ENCODE data around the gene TGM5. TPM values are rescaled to one million over a fixed set of nuclear protein-coding genes. Genes with fewer than 3 reads are reported as not detected.

TGM5 gene
- total RNA-seq, 3 donors from 2014 or later (not counting 1 experiment from before 2014, with no cell fraction given) = not detected

GRCh38 chr15:43277901-43278300, 11.2 kb upstream of the TGM5 start:
- no peaks in the 10 kb centered on the region for H3K36me3 ChIP-seq (ENCODE audit: control insufficient read depth, insufficient read depth, low read length)
- TF ChIP-seq CTCF (IDR thresholded peaks at IDR 0.05) = no peak
- no peaks in the 10 kb centered on the region for H3K4me1 ChIP-seq (ENCODE audit: control insufficient read depth, insufficient read depth, low read length)
- ATAC-seq (no peak), DNase-seq (no peak)
- H3K9me3 ChIP-seq (ENCODE audit: control insufficient read depth, insufficient read depth, low read length) = no peaks in the 10 kb centered on the region
- Mint-ChIP-seq H3K4me1 (no peaks in the 10 kb centered on the region), H3K4me3 (no peak overlapping the region), H3K9me3 (no peaks in the 10 kb centered on the region), H3K36me3 (no peaks in the 10 kb centered on the region), H3K27ac (no peak overlapping the region), H3K27me3 (ENCODE audit: low read depth in 2 of 2) (no peaks in the 10 kb centered on the region)
- H3K27ac ChIP-seq (ENCODE audit: low read length) = no peak overlapping the region
- intact Hi-C loops (cut with micrococcal nuclease) = no loop called here
- no peak overlapping the region for H3K4me3 ChIP-seq (ENCODE audit: low read length)
- 94% methylated on average over 4 of the region's 4 CpGs for WGBS (ENCODE audit: insufficient coverage)
- H3K27me3 ChIP-seq (ENCODE audit: control insufficient read depth, insufficient read depth, low read length) = no peaks in the 10 kb centered on the region

GRCh38 chr15:43277231-43277823, 10.6 kb upstream of the TGM5 start:
- WGBS (ENCODE audit: insufficient coverage) = 69% methylated on average over 9 of the region's 10 CpGs
- no peak overlapping the region for H3K4me3 ChIP-seq (ENCODE audit: low read length)
- intact Hi-C loops (cut with micrococcal nuclease) = no loop called here

GRCh38 chr15:43276563-43277200, 10.0 kb upstream of the TGM5 start:
- intact Hi-C loops (cut with micrococcal nuclease) = no loop called here
- no peak overlapping the region for H3K27ac Mint-ChIP-seq
- H3K36me3 Mint-ChIP-seq = no peaks in the 10 kb centered on the region
- Histone ChIP-seq H3K4me3 (ENCODE audit: low read length) (no peak overlapping the region), H3K36me3 (ENCODE audit: control insufficient read depth, insufficient read depth, low read length) (no peaks in the 10 kb centered on the region), H3K27me3 (ENCODE audit: control insufficient read depth, insufficient read depth, low read length) (no peaks in the 10 kb centered on the region), H3K27ac (ENCODE audit: low read length) (no peak overlapping the region), H3K9me3 (ENCODE audit: control insufficient read depth, insufficient read depth, low read length) (no peaks in the 10 kb centered on the region), H3K4me1 (ENCODE audit: control insufficient read depth, insufficient read depth, low read length) (no peaks in the 10 kb centered on the region)
- no peaks in the 10 kb centered on the region for H3K9me3 Mint-ChIP-seq
- H3K4me1 Mint-ChIP-seq = no peaks in the 10 kb centered on the region
- 86% methylated on average over 10 of the region's 12 CpGs for WGBS (ENCODE audit: insufficient coverage)
- no peaks in the 10 kb centered on the region for H3K27me3 Mint-ChIP-seq (ENCODE audit: low read depth in 2 of 2)
- no peak overlapping the region for H3K4me3 Mint-ChIP-seq
- ATAC-seq = no peak
- no peak for TF ChIP-seq CTCF (IDR thresholded peaks at IDR 0.05)
- DNase-seq = no peak

More at GRCh38 chr15:43277231-43277823, 10.6 kb upstream of the TGM5 start:
- Mint-ChIP-seq H3K27ac (no peak overlapping the region), H3K36me3 (no peaks in the 10 kb centered on the region), H3K27me3 (ENCODE audit: low read depth in 2 of 2) (no peaks in the 10 kb centered on the region), H3K4me3 (no peak overlapping the region), H3K4me1 (no peaks in the 10 kb centered on the region), H3K9me3 (no peaks in the 10 kb centered on the region)
- Histone ChIP-seq H3K9me3 (ENCODE audit: control insufficient read depth, insufficient read depth, low read length) (no peaks in the 10 kb centered on the region), H3K27me3 (ENCODE audit: control insufficient read depth, insufficient read depth, low read length) (no peaks in the 10 kb centered on the region), H3K36me3 (ENCODE audit: control insufficient read depth, insufficient read depth, low read length) (no peaks in the 10 kb centered on the region), H3K4me1 (ENCODE audit: control insufficient read depth, insufficient read depth, low read length) (no peaks in the 10 kb centered on the region), H3K27ac (ENCODE audit: low read length) (no peak overlapping the region)
- TF ChIP-seq CTCF (IDR thresholded peaks at IDR 0.05) = no peak
- DNase-seq (no peak), ATAC-seq (no peak)

All from natural killer cell (primary cell).